ENCODE results near the gene TEX53. TPM values are rescaled to one million over a fixed set of nuclear protein-coding genes. Genes with fewer than 3 reads are reported as not detected.

Gene TEX53
- total RNA-seq, 1 experiment from 2014 or later: not detected

DNA sequence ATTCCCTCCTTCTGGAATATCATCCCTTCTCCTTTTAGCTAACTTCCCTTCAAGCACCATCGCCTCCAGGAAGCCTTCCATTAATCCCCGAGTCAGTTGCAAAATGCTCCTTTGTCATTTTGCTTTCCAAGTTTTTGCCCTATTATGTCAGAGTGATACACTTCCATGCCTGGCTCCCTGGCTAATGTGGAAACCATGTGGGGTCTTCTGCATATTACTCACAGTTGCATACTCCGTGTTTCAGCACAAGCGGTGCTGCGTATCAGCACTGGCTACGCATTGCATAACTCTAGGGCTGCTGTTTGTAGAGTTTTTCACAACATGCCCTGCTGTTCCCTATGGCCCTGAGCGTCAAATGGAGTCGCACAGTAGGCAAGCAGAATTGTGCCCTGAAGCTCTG lies 1.9 kb downstream of the TEX53 start:
- Mint-ChIP-seq H3K4me3 (no peak overlapping the region), H3K9me3 (no peaks in the 10 kb centered on the region), H3K27me3 (ENCODE audit: low read depth) (no peaks in the 10 kb centered on the region; the same call in none of the 2 replicates), H3K36me3 (no peaks in the 10 kb centered on the region), H3K4me1 (peaks cover 4% of the 10 kb centered on the region; the same call in 1 of the 2 replicates), H3K27ac (no peak overlapping the region)
- no peak for DNase-seq (ENCODE audit: low spot score)
- TF ChIP-seq ZNF671 (CRISPR knock-in tag; IDR thresholded peaks at IDR 0.05) (no peak), ZNF232 (CRISPR knock-in tag; IDR thresholded peaks at IDR 0.05) (no peak), TEAD1 (CRISPR knock-in tag; IDR thresholded peaks at IDR 0.05) (no peak), ELF4 (CRISPR knock-in tag; IDR thresholded peaks at IDR 0.05; ENCODE audit: low read depth) (no peak), ZNF396 (CRISPR knock-in tag; IDR thresholded peaks at IDR 0.05; ENCODE audit: borderline replicate concordance) (no peak), CREB1 (CRISPR knock-in tag; IDR thresholded peaks at IDR 0.05) (no peak), SMAD3 (CRISPR knock-in tag; IDR thresholded peaks at IDR 0.05; ENCODE audit: borderline replicate concordance) (no peak), CBFB (CRISPR knock-in tag; IDR thresholded peaks at IDR 0.05; ENCODE audit: low read depth) (no peak), TP53 (CRISPR knock-in tag; IDR thresholded peaks at IDR 0.05) (no peak), NFYB (CRISPR knock-in tag; conservative IDR thresholded peaks at IDR 0.05; ENCODE audit: low read depth) (no peak), NFE2L1 (CRISPR knock-in tag; IDR thresholded peaks at IDR 0.05) (no peak)
- TF ChIP-seq, protein P1, sequence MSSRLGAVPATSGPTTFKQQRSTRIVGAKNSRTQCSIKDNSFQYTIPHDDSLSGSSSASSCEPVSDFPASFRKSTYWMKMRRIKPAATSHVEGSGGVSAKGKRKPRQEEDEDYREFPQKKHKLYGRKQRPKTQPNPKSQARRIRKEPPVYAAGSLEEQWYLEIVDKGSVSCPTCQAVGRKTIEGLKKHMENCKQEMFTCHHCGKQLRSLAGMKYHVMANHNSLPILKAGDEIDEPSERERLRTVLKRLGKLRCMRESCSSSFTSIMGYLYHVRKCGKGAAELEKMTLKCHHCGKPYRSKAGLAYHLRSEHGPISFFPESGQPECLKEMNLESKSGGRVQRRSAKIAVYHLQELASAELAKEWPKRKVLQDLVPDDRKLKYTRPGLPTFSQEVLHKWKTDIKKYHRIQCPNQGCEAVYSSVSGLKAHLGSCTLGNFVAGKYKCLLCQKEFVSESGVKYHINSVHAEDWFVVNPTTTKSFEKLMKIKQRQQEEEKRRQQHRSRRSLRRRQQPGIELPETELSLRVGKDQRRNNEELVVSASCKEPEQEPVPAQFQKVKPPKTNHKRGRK (CRISPR knock-in tag; IDR thresholded peaks at IDR 0.05; ENCODE audit: borderline replicate concordance): no peak
- TF ChIP-seq, protein P2, sequence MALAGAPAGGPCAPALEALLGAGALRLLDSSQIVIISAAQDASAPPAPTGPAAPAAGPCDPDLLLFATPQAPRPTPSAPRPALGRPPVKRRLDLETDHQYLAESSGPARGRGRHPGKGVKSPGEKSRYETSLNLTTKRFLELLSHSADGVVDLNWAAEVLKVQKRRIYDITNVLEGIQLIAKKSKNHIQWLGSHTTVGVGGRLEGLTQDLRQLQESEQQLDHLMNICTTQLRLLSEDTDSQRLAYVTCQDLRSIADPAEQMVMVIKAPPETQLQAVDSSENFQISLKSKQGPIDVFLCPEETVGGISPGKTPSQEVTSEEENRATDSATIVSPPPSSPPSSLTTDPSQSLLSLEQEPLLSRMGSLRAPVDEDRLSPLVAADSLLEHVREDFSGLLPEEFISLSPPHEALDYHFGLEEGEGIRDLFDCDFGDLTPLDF (CRISPR knock-in tag; IDR thresholded peaks at IDR 0.05): no peak
- TF ChIP-seq, protein P3, sequence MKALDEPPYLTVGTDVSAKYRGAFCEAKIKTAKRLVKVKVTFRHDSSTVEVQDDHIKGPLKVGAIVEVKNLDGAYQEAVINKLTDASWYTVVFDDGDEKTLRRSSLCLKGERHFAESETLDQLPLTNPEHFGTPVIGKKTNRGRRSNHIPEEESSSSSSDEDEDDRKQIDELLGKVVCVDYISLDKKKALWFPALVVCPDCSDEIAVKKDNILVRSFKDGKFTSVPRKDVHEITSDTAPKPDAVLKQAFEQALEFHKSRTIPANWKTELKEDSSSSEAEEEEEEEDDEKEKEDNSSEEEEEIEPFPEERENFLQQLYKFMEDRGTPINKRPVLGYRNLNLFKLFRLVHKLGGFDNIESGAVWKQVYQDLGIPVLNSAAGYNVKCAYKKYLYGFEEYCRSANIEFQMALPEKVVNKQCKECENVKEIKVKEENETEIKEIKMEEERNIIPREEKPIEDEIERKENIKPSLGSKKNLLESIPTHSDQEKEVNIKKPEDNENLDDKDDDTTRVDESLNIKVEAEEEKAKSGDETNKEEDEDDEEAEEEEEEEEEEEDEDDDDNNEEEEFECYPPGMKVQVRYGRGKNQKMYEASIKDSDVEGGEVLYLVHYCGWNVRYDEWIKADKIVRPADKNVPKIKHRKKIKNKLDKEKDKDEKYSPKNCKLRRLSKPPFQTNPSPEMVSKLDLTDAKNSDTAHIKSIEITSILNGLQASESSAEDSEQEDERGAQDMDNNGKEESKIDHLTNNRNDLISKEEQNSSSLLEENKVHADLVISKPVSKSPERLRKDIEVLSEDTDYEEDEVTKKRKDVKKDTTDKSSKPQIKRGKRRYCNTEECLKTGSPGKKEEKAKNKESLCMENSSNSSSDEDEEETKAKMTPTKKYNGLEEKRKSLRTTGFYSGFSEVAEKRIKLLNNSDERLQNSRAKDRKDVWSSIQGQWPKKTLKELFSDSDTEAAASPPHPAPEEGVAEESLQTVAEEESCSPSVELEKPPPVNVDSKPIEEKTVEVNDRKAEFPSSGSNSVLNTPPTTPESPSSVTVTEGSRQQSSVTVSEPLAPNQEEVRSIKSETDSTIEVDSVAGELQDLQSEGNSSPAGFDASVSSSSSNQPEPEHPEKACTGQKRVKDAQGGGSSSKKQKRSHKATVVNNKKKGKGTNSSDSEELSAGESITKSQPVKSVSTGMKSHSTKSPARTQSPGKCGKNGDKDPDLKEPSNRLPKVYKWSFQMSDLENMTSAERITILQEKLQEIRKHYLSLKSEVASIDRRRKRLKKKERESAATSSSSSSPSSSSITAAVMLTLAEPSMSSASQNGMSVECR (CRISPR knock-in tag; IDR thresholded peaks at IDR 0.05; ENCODE audit: borderline replicate concordance): no peak
- TF ChIP-seq, protein P4, sequence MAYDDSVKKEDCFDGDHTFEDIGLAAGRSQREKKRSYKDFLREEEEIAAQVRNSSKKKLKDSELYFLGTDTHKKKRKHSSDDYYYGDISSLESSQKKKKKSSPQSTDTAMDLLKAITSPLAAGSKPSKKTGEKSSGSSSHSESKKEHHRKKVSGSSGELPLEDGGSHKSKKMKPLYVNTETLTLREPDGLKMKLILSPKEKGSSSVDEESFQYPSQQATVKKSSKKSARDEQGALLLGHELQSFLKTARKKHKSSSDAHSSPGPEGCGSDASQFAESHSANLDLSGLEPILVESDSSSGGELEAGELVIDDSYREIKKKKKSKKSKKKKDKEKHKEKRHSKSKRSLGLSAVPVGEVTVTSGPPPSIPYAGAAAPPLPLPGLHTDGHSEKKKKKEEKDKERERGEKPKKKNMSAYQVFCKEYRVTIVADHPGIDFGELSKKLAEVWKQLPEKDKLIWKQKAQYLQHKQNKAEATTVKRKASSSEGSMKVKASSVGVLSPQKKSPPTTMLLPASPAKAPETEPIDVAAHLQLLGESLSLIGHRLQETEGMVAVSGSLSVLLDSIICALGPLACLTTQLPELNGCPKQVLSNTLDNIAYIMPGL (CRISPR knock-in tag; IDR thresholded peaks at IDR 0.05): no peak
- ChIA-PET CTCF (interaction anchor here (0.6 to 7.6 kb wide), 6 partner anchors 38 to 251 kb away, joined by 3 to 130 read pairs (median 3); no protein-coding TSS in a partner anchor), POLR2A (no interaction called here)
- ATAC-seq: no peak

DNA sequence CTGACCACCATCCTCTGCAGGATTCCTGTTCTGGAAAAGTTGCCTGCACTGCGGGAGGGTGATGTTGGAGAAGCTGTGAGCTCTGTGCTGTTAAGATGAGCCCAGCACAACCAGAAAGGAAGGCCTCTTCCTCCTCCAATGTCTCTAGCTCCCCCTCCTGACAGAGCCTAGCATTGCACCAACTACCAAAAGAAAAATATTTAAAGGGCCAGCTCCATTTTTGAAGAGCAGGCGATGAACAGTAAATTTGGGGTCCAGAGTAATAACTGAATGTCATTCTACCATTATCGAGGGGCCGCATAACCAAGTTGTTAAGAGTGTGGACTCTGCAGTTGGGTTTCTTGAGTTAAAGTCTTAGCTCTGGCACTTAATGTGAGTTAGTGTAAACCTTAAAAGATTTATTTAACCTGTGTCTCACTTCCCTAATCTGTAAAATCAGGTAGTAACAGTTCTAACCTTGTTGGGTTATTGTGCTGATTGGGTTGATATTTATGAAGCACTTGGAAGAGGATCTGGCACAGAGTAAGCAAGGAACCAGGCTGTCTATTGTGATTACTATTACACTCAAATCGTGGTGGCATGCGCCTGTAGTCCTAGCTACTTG lies 3.9 kb downstream of the TEX53 start:
- CTCF ChIA-PET: interaction anchor here (0.6 to 7.6 kb wide), 72 partner anchors 8 to 410 kb away, joined by 3 to 130 read pairs (median 6); partner anchors contain the start of genes AKNA, ATP6V1G1, TMEM268 and WHRN

More for the DNA sequence above, 3.9 kb downstream of the TEX53 start:
- DNase-seq (ENCODE audit: low spot score): peak; percentile 81
- H3K27me3 Mint-ChIP-seq (ENCODE audit: low read depth): no peaks in the 10 kb centered on the region; the same call in 1 of the 2 replicates
- H3K9me3 Mint-ChIP-seq: no peaks in the 10 kb centered on the region
- POLR2A ChIA-PET: interaction anchor here (0.5 to 1.2 kb wide), 5 partner anchors 9 to 247 kb away, joined by 3 to 4 read pairs (median 4); no protein-coding TSS in a partner anchor
- ATAC-seq: peak; percentile 96
- H3K27ac Mint-ChIP-seq: no peak overlapping the region
- peaks cover 4% of the 10 kb centered on the region; the same call in 1 of the 2 replicates for H3K4me1 Mint-ChIP-seq
- H3K36me3 Mint-ChIP-seq: no peaks in the 10 kb centered on the region
- TF ChIP-seq, protein P5, sequence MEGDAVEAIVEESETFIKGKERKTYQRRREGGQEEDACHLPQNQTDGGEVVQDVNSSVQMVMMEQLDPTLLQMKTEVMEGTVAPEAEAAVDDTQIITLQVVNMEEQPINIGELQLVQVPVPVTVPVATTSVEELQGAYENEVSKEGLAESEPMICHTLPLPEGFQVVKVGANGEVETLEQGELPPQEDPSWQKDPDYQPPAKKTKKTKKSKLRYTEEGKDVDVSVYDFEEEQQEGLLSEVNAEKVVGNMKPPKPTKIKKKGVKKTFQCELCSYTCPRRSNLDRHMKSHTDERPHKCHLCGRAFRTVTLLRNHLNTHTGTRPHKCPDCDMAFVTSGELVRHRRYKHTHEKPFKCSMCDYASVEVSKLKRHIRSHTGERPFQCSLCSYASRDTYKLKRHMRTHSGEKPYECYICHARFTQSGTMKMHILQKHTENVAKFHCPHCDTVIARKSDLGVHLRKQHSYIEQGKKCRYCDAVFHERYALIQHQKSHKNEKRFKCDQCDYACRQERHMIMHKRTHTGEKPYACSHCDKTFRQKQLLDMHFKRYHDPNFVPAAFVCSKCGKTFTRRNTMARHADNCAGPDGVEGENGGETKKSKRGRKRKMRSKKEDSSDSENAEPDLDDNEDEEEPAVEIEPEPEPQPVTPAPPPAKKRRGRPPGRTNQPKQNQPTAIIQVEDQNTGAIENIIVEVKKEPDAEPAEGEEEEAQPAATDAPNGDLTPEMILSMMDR (IDR thresholded peaks at IDR 0.05): peak; percentile 74
- TF ChIP-seq NFE2L1 (CRISPR knock-in tag; IDR thresholded peaks at IDR 0.05): no peak
- no peak overlapping the region for H3K4me3 Mint-ChIP-seq

All from WTC11 (cell line).